Peyer's patch (tissue), 4 donors: ENCODE results near the gene EDC3. TPM values are rescaled to one million over a fixed set of nuclear protein-coding genes. Genes with fewer than 3 reads are reported as not detected.

ENCODE experiments used
- DNase-seq, 3 donors: peaks; one replicate each; pipeline ENCODE4 v3.0.0-alpha.2; 2017 to 2019
- H3K27ac ChIP-seq, 4 donors: fragments of 200-600 bp; sonication (generic); one replicate each; pipeline ENCODE4 v1.5.1; 2016 to 2019
- H3K27me3 ChIP-seq, 2 donors: fragments of 200-600 bp; sonication (generic); one replicate each; pipeline ENCODE4 v1.5.1; 2019
- H3K36me3 ChIP-seq, 3 donors: fragments of 200-600 bp; sonication (generic); one replicate each; pipeline ENCODE4 v1.5.1; 2016 to 2019
- H3K4me1 ChIP-seq, 4 donors: fragments of 200-600 bp; sonication (generic); one replicate each; pipeline ENCODE4 v1.5.1; 2016 to 2019
- H3K4me3 ChIP-seq, 4 donors: fragments of 200-600 bp; sonication (generic); 1 replicate in 3 of 4; 2 replicates in 1 of 4; pipeline ENCODE4 v1.5.1; 2016 to 2019; ENCODE audit warnings: mild to moderate bottlenecking in 1 of 4
- H3K9me3 ChIP-seq, 4 donors: fragments of 200-600 bp; sonication (generic); one replicate each; pipeline ENCODE4 v1.5.1; 2016 to 2019; ENCODE audit warnings: mild to moderate bottlenecking in 1 of 4
- POLR2A ChIP-seq, 2 donors: fragments of 450-650 bp; IDR thresholded peaks; one replicate each; pipeline ENCODE4 v1.5.1; 2017; ENCODE audit warnings: antibody characterized with exemption in 2 of 2, mild to moderate bottlenecking in 2 of 2, moderate library complexity in 2 of 2
- total RNA-seq, 4 donors: library from RNA; depleted of rRNA; stranded (reverse); fragments of >200 nt; gene quantifications; one replicate each; pipeline ENCODE4 v1.1.0, GENCODE V29; 2016
- TF ChIP-seq, protein P1 (sequence below), 6 experiments: fragments of 450-650 bp in 4 of 6; fragments of 200-600 bp in 2 of 6; sonication (generic) in 1 of 6; IDR thresholded peaks; one replicate each; pipeline ENCODE4 v1.5.1; 2017 to 2019; ENCODE audit warnings: antibody characterized with exemption in 6 of 6, mild to moderate bottlenecking in 3 of 6, moderate library complexity in 1 of 6

EDC3 gene
- total RNA-seq, 4 donors from 2014 or later = 23.5 to 43.7 (median 32.2) TPM

DNA sequence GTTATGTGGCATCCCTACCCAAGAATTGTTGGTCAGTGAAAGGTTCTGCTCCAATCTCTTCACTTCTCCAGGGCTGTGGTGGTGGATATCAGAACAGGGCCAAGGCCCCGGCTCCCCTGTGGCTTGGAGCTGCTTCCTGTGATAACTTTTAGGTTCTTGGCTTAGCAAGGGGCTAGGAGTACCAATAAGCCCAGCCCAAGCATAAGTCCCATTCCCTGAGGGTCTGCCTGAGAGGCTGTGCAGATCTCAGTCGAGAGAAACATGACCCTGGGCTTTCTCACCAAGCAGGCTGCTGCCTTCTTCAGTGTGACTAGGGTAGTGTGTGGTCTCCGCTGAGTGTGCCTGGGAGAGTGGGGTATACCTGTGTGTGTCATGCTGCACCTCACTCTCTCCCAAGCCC lies 73.1 kb downstream of the EDC3 start:
- TF ChIP-seq POLR2A (IDR thresholded peaks at IDR 0.05) = no peak
- TF ChIP-seq, protein P1, sequence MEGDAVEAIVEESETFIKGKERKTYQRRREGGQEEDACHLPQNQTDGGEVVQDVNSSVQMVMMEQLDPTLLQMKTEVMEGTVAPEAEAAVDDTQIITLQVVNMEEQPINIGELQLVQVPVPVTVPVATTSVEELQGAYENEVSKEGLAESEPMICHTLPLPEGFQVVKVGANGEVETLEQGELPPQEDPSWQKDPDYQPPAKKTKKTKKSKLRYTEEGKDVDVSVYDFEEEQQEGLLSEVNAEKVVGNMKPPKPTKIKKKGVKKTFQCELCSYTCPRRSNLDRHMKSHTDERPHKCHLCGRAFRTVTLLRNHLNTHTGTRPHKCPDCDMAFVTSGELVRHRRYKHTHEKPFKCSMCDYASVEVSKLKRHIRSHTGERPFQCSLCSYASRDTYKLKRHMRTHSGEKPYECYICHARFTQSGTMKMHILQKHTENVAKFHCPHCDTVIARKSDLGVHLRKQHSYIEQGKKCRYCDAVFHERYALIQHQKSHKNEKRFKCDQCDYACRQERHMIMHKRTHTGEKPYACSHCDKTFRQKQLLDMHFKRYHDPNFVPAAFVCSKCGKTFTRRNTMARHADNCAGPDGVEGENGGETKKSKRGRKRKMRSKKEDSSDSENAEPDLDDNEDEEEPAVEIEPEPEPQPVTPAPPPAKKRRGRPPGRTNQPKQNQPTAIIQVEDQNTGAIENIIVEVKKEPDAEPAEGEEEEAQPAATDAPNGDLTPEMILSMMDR (IDR thresholded peaks at IDR 0.05) = no peak
- no peaks in the 10 kb centered on the region for H3K9me3 ChIP-seq
- no peaks in the 10 kb centered on the region for H3K27me3 ChIP-seq
- H3K27ac ChIP-seq = no peak overlapping the region
- DNase-seq = no peak
- H3K36me3 ChIP-seq = peaks cover 0 to 88% (median 0%) of the 10 kb centered on the region in 3 donors
- peaks cover 0 to 20% (median 9%) of the 10 kb centered on the region in 4 donors for H3K4me1 ChIP-seq
- H3K4me3 ChIP-seq = no peak overlapping the region

DNA sequence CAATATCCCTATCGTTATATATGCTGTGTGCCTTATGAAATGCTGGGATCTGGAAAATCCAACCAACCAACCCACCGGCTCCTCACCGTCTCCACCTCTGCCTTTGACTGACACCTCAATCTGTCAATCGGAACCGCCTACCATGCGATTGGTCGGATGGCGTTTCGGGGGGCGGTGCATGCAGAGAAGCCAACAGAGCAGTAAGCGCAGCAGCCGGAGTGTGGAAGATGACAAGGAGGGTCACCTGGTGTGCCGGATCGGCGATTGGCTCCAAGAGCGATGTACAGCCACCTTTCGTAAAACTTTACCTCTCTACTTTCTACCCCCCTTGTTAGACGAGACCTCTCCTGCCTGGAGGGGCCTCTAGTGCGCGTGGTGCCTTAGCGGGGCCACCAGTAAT lies 73.9 kb downstream of the EDC3 start:
- peaks cover 0 to 80% (median 0%) of the 10 kb centered on the region in 3 donors for H3K36me3 ChIP-seq
- no peaks in the 10 kb centered on the region for H3K9me3 ChIP-seq
- no peaks in the 10 kb centered on the region for H3K27me3 ChIP-seq
- DNase-seq = no peak
- H3K27ac ChIP-seq = no peak overlapping the region
- TF ChIP-seq, protein P1 (IDR thresholded peaks at IDR 0.05) = no peak
- no peak for TF ChIP-seq POLR2A (IDR thresholded peaks at IDR 0.05)
- H3K4me1 ChIP-seq = peaks cover 0 to 22% (median 9%) of the 10 kb centered on the region in 4 donors
- H3K4me3 ChIP-seq = no peak overlapping the region

DNA sequence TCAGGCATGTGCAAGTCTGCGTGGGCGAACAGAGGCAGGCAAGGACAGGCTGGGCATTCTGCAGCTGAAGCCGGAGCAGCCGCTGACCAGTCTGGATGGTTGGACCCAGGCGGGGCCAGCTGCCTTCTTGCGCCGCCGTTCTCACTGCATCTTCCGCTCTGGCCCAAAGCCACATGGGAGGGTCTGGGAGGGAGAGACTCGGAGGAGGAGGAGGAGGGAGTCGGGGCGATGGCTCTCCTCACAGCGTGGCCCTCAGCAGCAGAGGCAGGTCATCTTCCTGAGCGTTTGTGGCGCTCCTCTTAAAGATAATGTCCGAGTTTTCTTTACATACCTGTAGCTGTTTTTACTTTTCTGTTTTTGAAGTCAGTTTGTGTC lies 74.3 kb downstream of the EDC3 start:
- Histone ChIP-seq H3K9me3 (no peaks in the 10 kb centered on the region), H3K4me3 (no peak overlapping the region), H3K4me1 (peaks cover 0 to 26% (median 11%) of the 10 kb centered on the region in 4 donors), H3K27ac (peak overlapping the region in 1 of 4 donors; percentile 21), H3K27me3 (no peaks in the 10 kb centered on the region), H3K36me3 (peaks cover 0 to 76% (median 0%) of the 10 kb centered on the region in 3 donors)
- TF ChIP-seq, protein P1 (IDR thresholded peaks at IDR 0.05) = no peak
- TF ChIP-seq POLR2A (IDR thresholded peaks at IDR 0.05) = no peak
- DNase-seq = no peak

DNA sequence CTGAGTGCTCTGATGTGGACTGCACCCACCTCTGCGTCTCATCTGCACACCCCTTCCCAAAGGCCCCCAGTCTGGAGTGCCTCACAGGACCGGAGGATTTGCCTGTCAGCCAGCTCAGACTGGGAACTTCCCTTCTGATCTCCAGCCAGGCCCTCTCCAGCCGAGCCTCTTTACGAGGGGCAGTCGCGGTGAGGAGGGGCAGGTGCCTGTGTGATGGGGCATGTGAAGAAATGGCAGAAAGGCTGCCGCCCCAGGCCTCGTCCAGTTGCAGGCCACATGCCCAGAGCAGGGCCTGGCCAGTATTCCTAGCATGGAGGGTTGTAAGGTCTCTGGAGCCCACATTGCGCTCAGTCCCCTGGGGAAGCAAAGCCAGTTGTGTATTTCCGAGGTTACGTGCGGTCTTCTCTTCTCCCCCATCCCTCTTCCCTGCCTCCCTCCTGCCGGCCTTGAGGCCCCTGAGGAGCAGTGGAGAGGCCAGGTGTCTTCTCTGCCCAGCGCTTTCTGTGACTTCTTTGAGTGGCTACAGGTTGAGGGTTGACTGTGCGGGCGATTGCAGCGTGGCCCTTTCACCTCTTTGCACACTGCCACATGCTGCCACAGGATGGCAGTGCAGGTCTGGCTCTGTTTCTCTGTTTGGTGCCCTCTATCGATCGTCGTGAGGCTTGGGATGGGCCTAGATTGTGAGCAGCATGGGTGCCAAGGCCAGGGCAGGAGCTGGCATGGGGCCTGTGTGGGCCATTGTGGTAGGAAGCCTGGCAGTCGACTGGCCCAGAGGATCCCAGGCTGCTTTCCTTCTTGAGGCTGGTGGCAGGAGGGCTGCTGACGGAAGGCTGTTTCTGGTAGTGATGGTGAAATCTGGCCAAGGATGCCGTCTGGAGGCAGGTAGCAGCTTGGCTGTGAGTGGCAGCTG lies 74.9 kb downstream of the EDC3 start:
- peak; percentile 68 to 88 (median 78) for DNase-seq
- H3K4me3 ChIP-seq = no peak overlapping the region
- peak overlapping the region in 1 of 4 donors; percentile 21 for H3K27ac ChIP-seq
- H3K36me3 ChIP-seq = peaks cover 0 to 70% (median 0%) of the 10 kb centered on the region in 3 donors
- peaks cover 0 to 27% (median 11%) of the 10 kb centered on the region in 4 donors for H3K4me1 ChIP-seq
- H3K27me3 ChIP-seq = no peaks in the 10 kb centered on the region
- TF ChIP-seq, protein P1 (IDR thresholded peaks at IDR 0.05) = peak; percentile 65 to 97 (median 90)
- TF ChIP-seq POLR2A (IDR thresholded peaks at IDR 0.05) = no peak
- H3K9me3 ChIP-seq = no peaks in the 10 kb centered on the region

DNA sequence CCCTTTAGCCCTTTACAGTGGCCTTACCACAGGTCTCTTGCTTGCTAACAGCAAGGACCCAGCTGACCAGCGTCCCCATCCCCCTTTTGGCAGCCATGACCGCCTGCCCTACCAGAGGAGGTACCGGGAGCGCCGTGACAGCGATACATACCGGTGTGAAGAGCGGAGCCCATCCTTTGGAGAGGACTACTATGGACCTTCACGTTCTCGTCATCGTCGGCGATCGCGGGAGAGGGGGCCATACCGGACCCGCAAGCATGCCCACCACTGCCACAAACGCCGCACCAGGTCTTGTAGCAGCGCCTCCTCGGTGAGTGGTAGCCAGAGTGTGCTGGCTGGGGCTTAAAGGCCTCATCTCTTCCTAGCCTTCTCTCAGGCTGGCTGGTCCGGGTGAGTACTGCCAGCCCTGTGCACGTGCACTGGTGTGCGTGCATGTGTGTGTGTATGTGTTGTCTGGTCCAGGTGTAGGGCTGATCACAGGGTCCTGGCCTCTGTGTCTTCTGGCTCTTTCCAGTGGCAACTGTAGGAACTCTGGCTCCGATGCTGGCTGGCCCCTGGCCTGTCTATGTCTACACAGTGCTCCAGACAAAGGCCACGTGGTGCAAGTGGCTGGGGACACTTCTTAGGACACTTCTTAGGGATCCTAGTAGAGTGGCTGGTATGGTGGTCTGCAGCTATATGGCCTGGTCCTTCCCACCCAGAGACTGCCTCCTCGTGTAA lies 75.7 kb downstream of the EDC3 start:
- no peaks in the 10 kb centered on the region for H3K27me3 ChIP-seq
- H3K4me3 ChIP-seq = no peak overlapping the region
- no peak for DNase-seq
- peaks cover 0 to 27% (median 11%) of the 10 kb centered on the region in 4 donors for H3K4me1 ChIP-seq
- TF ChIP-seq, protein P1 (IDR thresholded peaks at IDR 0.05) = no peak
- TF ChIP-seq POLR2A (IDR thresholded peaks at IDR 0.05) = no peak
- peaks cover 0 to 61% (median 0%) of the 10 kb centered on the region in 3 donors for H3K36me3 ChIP-seq
- no peak overlapping the region for H3K27ac ChIP-seq
- no peaks in the 10 kb centered on the region for H3K9me3 ChIP-seq
